ENCODE measurements around the gene FBRS. TPM values are rescaled to one million over a fixed set of nuclear protein-coding genes. Genes with fewer than 3 reads are reported as not detected.
A peak's percentile ranks its signal among the peaks of the same experiment; 100 is the strongest.

Gene FBRS
- total and polyA plus RNA-seq, 2 of the 13 experiments (the other 11 are each of a cell fraction or from before 2014, with no cell fraction given) = 13.7 to 16.2 TPM

- TF ChIP-seq XBP1 (CRISPR knock-in tag; IDR thresholded peaks at IDR 0.05) (0 out of 2 replicates have a peak, but pooled peaks have one; percentile 56), REST (IDR thresholded peaks at IDR 0.05; ENCODE audit: borderline replicate concordance in 1 of 2, low read depth in 1 of 2, low read length in 2 of 2) (peak in 1 of 2 experiments; percentile 20; a peak in 1 of 4 replicates), MED8 (CRISPR knock-in tag; IDR thresholded peaks at IDR 0.05; ENCODE audit: insufficient replicate concordance) (no peak), ASH2L (IDR thresholded peaks at IDR 0.05; ENCODE audit: insufficient read length, low read depth, low read length) (peak; percentile 75), ZNF18 (CRISPR knock-in tag; IDR thresholded peaks at IDR 0.05; ENCODE audit: insufficient replicate concordance) (peak; percentile 94), PRDM4 (CRISPR knock-in tag; IDR thresholded peaks at IDR 0.05; ENCODE audit: borderline replicate concordance) (no peak), GMEB2 (CRISPR knock-in tag; IDR thresholded peaks at IDR 0.05; ENCODE audit: low read depth) (peak; percentile 78), ZFAT (CRISPR knock-in tag; conservative IDR thresholded peaks at IDR 0.05) (peak; percentile 70; the same call in 1 of the 2 replicates), ZNF468 (CRISPR knock-in tag; IDR thresholded peaks at IDR 0.05) (peak; percentile 75), HOXA3 (CRISPR knock-in tag; IDR thresholded peaks at IDR 0.05) (peak; percentile 62; the same call in 1 of the 2 replicates), ZNF839 (CRISPR knock-in tag; IDR thresholded peaks at IDR 0.05; ENCODE audit: borderline replicate concordance) (peak; percentile 100), SIN3A (IDR thresholded peaks at IDR 0.05; ENCODE audit: borderline replicate concordance, low read depth, low read length) (peak; percentile 83), TFDP2 (CRISPR knock-in tag; IDR thresholded peaks at IDR 0.05) (peak; percentile 65; the same call in 1 of the 2 replicates), ZNF644 (CRISPR knock-in tag; IDR thresholded peaks at IDR 0.05; ENCODE audit: low read depth) (no peak), ZNF704 (CRISPR knock-in tag; IDR thresholded peaks at IDR 0.05; ENCODE audit: borderline replicate concordance) (peak; percentile 72)
These were observed 40.8 kb downstream of the FBRS start, which contains the start of gene SRCAP (continued) for GRCh38 chr16:30698816-30699614.
